ENCODE measurements around the gene FETUB.
"Not testable (repeated sequence)": the region's sequence is repeated elsewhere in the genome, so short reads cannot be mapped to it uniquely, and the experiment has no call there.

FETUB gene

GRCh38 chr3:186671051-186671450 lies 30.9 kb downstream of the FETUB start:
- no peak for DNase-seq (ENCODE audit: low read depth in 2 of 2)

DNA sequence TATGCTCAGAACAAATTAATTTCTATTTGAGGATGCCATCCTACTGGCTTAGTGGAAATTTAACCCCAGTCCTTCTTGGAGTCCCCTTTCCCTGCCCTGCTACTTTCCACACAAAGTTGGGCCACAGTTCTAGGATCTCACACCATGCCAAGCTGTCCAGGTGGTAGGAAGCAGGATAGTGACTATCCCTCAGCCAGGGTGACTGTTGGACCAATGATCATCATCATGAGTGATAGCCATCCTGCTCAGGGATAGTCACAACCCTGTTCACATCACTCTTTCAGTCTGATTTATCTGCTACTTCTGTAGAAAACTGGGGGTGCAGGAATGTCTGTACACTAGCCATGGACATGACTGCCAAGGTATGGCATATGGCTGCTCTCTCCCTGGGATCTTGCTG lies 38.4 kb downstream of the FETUB start:
- no peak for DNase-seq (ENCODE audit: low read depth in 2 of 2)

DNA sequence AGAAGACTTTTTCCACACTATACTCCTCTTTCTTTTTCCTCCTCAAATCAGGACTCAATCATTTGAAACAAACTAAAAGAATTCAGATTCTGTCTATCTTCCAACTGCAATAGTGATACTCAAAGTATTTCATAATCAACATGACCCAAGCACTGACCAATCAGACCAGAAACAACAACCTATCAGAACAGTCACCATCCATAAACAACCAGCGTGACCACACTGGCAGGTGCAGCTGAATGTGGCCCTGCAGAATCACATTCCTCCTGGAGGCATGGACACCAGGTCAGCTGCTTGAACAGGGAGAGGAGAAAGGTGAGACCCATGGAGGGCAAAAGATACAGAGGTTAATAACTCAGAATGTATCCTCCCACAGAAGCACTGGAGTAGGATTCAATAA lies 39.0 kb downstream of the FETUB start:
- DNase-seq (ENCODE audit: low read depth in 2 of 2) = no peak

- no peak for DNase-seq (ENCODE audit: low read depth in 2 of 2)
Observed at GRCh38 chr3:186680869-186681268, 40.7 kb downstream of the FETUB start.

DNA sequence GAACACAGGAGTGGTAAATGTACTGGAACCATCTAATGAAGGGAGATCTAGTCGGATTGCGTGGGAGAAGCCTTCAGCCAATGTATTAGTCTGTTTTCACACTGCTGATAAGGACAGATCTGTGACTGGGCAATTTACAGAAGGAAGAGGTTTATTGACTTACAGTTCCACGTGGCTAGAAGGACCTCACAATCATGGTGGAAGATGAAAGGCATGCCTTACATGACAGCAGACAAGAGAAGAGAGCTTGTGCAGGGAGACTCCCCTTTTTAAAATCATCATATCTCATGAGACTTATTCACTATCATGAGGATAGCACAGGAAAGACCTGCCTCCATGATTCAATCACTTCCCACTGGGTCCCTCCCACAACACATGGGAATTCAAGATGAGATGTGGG lies 42.6 kb downstream of the FETUB start:
- no peak for DNase-seq (ENCODE audit: low read depth in 2 of 2)

DNA sequence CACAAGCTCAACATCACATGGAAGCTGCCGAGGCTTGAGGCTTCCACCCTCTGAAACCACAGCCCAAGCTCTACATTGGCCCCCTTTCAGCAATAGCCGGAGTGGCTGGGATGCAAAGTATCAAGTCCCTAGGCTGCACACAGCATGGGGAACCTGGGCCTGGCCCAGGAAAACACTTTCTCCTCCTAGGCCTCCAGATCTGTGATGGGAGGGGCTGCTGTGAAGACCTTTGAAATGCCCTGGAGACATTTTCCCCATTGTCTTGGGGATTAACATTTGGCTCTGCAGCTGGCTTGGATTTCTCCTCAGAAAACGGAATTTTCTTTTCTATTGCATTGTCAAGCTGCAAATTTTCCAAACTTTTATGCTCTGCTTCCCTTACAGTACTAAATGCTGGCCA lies 43.8 kb downstream of the FETUB start:
- DNase-seq (ENCODE audit: low read depth in 2 of 2) = no peak

DNA sequence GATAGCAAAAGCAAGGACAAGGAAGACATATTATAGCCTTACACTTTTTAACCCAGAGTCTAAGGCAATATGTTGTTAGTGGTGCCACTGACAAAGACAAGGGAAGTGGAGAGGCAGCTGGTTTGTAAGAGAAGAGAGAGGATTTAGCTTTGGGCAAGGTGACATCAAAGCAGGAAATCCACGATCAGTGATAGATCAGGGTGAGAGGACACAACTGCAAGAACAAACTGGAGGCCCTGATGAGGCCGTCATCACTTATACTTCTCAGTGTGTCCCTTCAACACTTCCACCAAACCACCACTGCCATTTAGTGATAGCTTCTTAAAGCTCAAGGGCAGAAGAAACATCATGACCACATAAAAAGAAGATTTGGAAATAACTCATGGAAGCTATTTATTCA lies 46.3 kb downstream of the FETUB start:
- not testable (repeated sequence) for DNase-seq (ENCODE audit: low read depth in 2 of 2)

- DNase-seq (ENCODE audit: low read depth in 2 of 2) = no peak
Observed at GRCh38 chr3:186687120-186687651, 47.0 kb downstream of the FETUB start.

- DNase-seq (ENCODE audit: low read depth in 2 of 2) = not testable (repeated sequence)
Observed at GRCh38 chr3:186690304-186690703, 50.1 kb downstream of the FETUB start.

- no peak for DNase-seq (ENCODE audit: low read depth in 2 of 2)
Observed at GRCh38 chr3:186691676-186692075, 51.5 kb downstream of the FETUB start.

DNA sequence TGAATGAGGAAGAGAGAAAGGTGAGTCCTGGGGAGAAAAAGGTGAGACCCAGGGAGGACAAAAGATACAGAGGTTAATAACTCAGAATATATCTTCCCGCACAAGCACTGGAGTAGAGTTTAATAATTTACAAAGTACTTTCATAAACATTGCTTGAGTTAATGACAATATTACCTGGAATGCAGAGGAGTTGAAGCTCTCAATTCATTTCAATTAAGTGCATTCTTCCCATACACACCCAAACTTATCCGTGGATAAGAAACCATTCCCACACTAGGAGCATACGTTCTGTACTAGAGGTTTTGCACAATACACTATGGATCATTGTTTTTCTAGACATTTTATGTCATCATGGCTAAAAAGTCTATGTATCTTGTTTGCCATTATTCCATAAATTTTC lies 53.6 kb downstream of the FETUB start:
- DNase-seq (ENCODE audit: low read depth in 2 of 2) = no peak

DNA sequence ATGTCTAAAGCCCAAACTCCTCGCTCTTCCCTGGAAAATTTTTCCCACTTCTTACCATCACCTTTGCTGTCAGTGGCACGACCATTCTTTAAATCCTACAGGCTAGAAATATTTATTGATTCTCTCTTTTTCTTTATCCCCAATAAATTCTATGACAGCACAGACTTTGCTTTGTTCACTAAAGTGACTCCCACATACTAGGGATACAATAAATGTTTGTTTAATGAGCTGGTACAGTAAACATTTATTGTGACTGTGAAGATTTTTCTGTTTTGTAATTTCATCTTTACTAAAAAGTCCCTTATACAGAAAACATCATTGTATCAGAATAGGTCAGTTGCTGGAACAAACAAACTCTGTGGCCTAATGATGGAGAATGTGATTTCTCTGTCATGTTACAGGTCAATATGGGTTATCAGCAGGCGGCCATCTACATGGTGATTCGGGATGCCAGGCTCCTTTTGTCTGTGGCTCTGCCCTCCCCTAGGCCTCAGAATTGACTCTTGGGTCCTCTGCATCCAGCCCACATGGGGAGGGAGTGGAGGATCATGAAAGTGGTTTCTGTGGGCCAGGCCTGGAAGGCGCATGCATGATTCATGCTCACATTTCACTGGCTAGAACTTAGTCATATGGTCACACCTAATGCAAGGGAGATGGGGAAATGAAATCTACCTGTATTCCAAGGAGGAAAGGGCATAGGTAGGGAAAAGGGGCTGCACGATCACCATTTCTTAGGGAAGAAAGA lies 54.3 kb downstream of the FETUB start:
- no peak for DNase-seq (ENCODE audit: low read depth in 2 of 2)

- DNase-seq (ENCODE audit: low read depth in 2 of 2) = no peak
Observed at GRCh38 chr3:186696522-186696921, 56.3 kb downstream of the FETUB start.

DNA sequence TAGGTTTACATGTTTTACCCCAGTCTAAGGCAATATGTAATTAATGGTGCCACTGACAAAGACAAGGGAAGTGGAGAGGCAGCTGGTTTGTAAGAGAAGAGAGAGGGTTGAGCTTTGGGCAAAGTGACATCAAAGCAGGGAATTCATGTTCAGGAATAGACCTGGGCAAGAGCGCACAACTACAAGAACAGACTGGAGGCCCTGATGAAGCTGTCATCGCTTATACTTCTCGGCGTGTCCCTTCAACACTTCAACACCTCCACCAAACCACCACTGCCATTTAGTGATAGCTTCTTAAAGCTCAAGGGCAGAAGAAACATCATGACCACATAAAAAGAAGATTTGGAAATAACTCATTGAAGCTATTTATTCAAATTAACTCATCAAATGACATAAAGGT lies 57.3 kb downstream of the FETUB start:
- DNase-seq (ENCODE audit: low read depth in 2 of 2) = no peak

DNA sequence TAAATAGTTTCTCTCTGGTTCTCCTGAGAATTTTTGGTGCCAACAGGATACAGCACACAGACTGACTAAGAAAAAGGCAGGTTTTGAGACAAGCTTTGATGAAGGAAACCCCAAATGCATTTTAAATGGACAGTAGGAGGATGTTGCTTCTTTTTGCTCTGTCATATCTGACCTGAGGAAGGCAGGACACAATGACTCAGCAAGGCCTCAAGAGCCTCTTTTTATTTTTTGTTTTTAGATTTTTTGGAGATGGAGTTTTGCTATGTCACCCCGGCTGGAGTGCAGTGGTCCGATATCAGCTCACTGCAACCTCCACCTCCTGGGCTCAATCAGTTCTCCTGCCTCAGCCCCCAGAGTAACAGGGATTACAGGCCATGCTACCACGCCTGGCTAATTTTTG lies 60.1 kb downstream of the FETUB start:
- DNase-seq (ENCODE audit: low read depth in 2 of 2) = no peak

- not testable (repeated sequence) for DNase-seq (ENCODE audit: low read depth in 2 of 2)
Observed at GRCh38 chr3:186702451-186702850, 62.3 kb downstream of the FETUB start.
